Tibial nerve (tissue), 3 donors: ENCODE results near the gene LETM1.

ENCODE experiments used
- POLR2A ChIP-seq, 2 donors: fragments of 450-650 bp; IDR thresholded peaks; one replicate each; pipeline ENCODE4 v1.6.1; 2017; ENCODE audit warnings: antibody characterized with exemption in 2 of 2, mild to moderate bottlenecking in 2 of 2, moderate library complexity in 2 of 2
- TF ChIP-seq, protein P1 (sequence below), 5 experiments: fragments of 200-600 bp in 3 of 5; fragments of 450-650 bp in 2 of 5; sonication (generic) in 3 of 5; IDR thresholded peaks; one replicate each; pipeline ENCODE4 v1.5.1; 2016 to 2019; ENCODE audit warnings: antibody characterized with exemption in 5 of 5, mild to moderate bottlenecking in 3 of 5, moderate library complexity in 2 of 5

DNA sequence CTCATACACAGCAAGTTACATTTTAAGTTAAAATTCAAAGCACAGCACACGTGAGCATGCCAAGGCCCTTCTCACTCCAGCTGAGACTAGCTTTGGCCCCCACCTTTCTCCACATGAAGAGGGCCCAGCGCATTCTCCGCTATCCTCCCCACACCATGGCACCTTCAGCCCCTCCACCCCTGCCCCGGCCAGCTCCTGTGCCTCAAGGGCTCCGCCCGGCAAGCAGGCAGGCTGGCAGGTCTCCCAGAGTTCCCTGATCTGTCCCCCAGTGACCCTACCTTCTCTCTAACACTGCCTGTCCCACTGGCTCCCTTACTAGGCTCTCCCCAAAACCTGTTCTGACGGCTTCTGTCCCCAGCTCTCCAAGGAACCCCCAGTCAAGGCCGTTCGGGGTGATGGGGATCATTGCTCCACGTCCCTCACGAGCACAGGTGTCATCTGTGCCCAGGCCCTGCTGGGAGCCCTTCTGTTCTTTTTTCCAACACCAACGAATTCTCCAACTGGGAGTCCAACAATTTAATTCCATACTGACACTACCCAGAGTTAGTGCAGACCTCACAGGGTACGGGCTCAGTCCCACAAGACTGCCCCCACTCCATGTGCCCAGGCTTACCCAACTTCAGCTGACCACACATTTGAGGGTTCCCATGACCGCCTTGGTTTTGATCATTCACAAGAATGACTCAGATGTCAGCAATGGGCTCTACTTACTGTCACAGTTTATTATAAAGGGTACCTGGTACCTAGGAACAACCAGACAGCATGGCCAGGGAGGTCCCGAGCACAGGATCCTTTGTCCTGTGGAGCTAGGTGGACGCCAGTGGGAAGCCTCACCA, 4.2 kb downstream of the LETM1 start:
- no peak for TF ChIP-seq POLR2A (IDR thresholded peaks at IDR 0.05)
- TF ChIP-seq, protein P1, sequence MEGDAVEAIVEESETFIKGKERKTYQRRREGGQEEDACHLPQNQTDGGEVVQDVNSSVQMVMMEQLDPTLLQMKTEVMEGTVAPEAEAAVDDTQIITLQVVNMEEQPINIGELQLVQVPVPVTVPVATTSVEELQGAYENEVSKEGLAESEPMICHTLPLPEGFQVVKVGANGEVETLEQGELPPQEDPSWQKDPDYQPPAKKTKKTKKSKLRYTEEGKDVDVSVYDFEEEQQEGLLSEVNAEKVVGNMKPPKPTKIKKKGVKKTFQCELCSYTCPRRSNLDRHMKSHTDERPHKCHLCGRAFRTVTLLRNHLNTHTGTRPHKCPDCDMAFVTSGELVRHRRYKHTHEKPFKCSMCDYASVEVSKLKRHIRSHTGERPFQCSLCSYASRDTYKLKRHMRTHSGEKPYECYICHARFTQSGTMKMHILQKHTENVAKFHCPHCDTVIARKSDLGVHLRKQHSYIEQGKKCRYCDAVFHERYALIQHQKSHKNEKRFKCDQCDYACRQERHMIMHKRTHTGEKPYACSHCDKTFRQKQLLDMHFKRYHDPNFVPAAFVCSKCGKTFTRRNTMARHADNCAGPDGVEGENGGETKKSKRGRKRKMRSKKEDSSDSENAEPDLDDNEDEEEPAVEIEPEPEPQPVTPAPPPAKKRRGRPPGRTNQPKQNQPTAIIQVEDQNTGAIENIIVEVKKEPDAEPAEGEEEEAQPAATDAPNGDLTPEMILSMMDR (IDR thresholded peaks at IDR 0.05), result no peak
